HG02840 (cell line): ENCODE results near the gene MEIS2.

ENCODE experiments used
- ATAC-seq: cut with Tn5 transposase; IDR thresholded peaks from one replicate; pipeline ENCODE4 v1.9.1; 2021; ENCODE audit warnings: mild to moderate bottlenecking, moderate library complexity, moderate number of reproducible peaks; ENCODE audit not compliant: unreplicated experiment, low FRiP score

The MEIS2 gene

GRCh38 chr15:36845270-36845669 lies 255.1 kb downstream of the MEIS2 start:
- no peak for ATAC-seq

GRCh38 chr15:36844534-36844998 lies 255.8 kb downstream of the MEIS2 start:
- ATAC-seq = no peak

- ATAC-seq = no peak
Observed at GRCh38 chr15:36843822-36844221, 256.5 kb downstream of the MEIS2 start.

GRCh38 chr15:36841193-36841592 lies 259.2 kb downstream of the MEIS2 start:
- no peak for ATAC-seq
